GM18867 (cell line): ENCODE data around the gene BTNL3.
A peak's percentile ranks its signal among the peaks of the same experiment; 100 is the strongest.
"Not testable (repeated sequence)": the region's sequence is repeated elsewhere in the genome, so short reads cannot be mapped to it uniquely, and the experiment has no call there.

Experiments used
- ATAC-seq: cut with Tn5 transposase; IDR thresholded peaks from one replicate; pipeline ENCODE4 v1.9.1; 2021; ENCODE audit warnings: mild to moderate bottlenecking, moderate library complexity; ENCODE audit not compliant: unreplicated experiment

The BTNL3 gene, protein sequence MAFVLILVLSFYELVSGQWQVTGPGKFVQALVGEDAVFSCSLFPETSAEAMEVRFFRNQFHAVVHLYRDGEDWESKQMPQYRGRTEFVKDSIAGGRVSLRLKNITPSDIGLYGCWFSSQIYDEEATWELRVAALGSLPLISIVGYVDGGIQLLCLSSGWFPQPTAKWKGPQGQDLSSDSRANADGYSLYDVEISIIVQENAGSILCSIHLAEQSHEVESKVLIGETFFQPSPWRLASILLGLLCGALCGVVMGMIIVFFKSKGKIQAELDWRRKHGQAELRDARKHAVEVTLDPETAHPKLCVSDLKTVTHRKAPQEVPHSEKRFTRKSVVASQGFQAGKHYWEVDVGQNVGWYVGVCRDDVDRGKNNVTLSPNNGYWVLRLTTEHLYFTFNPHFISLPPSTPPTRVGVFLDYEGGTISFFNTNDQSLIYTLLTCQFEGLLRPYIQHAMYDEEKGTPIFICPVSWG

DNA sequence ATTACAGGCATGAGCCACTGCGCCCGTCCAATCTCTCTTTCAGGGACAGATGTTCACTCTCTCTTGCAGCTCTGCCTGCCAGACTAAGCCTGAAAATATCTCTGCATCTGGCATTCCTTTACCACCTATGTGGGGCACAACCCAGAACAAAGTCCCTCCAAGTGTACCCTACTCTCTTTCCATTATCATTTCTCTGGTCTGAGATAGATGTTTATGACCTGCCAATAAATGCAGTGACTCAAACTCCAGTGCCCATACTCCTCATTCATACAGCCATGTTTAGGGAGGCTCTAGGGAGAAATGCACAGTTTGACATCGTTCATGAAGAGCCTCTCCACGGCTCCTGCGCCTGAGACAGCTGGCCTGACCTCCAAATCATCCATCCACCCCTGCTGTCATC lies at the start of gene BTNL3:
TSS of gene BTNL3 (plus strand) at position 255 of the 400 bp plus-strand sequence. CDS start 183 bp downstream, outside the sequence.
- no peak for ATAC-seq

DNA sequence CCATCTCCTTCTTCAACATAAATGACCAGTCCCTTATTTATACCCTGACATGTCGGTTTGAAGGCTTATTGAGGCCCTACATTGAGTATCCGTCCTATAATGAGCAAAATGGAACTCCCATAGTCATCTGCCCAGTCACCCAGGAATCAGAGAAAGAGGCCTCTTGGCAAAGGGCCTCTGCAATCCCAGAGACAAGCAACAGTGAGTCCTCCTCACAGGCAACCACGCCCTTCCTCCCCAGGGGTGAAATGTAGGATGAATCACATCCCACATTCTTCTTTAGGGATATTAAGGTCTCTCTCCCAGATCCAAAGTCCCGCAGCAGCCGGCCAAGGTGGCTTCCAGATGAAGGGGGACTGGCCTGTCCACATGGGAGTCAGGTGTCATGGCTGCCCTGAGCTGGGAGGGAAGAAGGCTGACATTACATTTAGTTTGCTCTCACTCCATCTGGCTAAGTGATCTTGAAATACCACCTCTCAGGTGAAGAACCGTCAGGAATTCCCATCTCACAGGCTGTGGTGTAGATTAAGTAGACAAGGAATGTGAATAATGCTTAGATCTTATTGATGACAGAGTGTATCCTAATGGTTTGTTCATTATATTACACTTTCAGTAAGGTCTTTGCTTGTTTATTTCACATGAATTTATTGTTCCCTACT lies 38.2 kb upstream of the BTNL3 start:
- ATAC-seq: no peak

DNA sequence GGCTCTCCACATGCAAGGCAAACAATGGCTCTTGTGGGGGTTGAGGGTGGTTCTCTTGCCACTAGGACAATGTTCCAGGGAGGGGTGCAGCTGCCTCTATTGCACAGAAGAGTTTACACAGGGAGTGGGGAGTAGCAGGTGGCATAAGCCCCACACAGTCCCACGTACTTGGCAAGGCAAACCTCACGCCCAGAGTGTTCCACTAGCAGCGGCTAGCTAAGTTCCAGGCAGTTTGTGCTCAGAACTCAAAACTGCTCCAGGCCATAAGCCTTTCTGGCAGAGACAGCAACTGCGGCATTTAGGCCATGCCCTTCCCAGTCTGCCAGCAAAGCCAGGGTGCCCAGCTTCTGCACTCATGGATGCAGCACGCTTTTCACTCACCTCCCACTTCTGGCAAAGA lies 29.0 kb upstream of the BTNL3 start:
- ATAC-seq: no peak

DNA sequence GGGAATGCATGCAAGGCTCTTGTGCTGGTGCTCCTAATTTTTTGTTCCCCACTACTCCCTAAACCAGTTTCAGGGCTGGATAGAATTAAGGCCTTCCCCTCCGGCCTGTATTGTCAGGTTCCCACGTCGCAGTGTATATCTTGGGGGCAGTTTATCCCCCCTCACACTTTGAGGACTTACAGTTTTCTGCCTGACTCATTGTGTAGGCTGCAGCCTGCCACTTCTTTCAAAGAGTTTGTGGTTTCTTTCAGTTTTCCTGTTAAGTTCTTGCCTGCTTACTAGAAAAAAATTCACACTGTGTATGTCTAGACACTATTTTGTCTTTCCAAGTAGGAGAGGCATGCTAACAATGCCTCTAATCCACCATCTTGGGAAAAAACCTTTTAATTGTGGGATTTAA lies 28.4 kb upstream of the BTNL3 start:
- no peak for ATAC-seq

DNA sequence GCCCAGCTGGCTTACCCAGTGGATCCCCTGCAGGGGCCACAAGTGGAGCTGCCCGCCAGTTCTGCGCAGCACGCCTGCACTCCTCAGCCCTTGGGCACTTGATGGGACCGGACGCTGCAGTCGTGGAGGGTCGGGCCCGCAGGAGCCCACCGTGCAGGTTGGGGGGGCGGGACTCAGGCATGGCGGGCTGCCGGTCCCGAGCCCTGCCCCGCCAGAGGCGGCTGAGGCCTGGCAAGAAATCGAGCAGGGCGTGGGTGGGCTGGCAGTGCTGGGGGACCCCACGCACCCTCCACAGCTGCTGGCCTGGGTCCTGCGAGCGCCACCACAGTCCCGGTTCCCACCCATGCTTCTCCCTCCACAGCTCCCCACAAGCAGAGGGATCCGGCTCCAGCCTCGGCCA lies 19.2 kb upstream of the BTNL3 start:
- no peak for ATAC-seq

DNA sequence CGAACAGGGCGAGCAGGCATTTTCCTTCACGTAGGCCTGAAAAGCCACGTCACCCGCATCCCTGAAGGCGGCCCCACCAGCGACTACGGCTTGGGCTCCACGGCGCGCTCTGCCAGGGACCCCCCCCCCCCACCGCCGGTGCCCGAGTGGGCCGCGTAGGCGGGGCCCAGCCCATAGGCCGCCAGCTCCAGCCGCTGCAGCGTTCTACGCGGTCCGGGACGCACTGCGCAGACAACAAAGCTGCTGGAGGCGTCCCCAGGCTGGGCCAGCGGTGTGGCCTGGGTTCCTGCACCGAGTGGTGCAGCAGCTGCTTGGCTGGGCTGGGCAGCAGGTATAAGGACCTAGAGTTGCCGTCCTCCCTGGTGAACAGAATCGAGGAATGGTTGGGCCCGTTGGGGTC lies 18.3 kb upstream of the BTNL3 start:
- no peak for ATAC-seq

DNA sequence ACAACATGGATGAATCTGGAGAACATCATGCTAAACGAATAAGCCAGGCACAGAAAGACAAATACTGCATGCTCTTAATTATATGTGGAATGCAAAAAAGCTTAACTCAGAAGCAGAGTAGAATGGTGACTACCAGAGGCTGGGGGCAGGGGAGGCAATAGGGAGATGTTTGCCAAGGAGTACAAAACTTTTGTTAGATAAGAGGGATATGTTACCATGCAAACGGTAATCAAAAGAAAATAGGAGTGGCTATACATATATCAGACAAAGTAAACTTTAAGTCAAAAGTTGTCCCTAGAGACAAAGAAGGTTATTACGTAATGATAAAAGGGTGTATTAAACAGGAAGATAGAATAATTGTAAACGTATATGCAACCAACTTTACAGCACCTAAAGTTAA lies 17.8 kb upstream of the BTNL3 start:
- ATAC-seq: no peak

DNA sequence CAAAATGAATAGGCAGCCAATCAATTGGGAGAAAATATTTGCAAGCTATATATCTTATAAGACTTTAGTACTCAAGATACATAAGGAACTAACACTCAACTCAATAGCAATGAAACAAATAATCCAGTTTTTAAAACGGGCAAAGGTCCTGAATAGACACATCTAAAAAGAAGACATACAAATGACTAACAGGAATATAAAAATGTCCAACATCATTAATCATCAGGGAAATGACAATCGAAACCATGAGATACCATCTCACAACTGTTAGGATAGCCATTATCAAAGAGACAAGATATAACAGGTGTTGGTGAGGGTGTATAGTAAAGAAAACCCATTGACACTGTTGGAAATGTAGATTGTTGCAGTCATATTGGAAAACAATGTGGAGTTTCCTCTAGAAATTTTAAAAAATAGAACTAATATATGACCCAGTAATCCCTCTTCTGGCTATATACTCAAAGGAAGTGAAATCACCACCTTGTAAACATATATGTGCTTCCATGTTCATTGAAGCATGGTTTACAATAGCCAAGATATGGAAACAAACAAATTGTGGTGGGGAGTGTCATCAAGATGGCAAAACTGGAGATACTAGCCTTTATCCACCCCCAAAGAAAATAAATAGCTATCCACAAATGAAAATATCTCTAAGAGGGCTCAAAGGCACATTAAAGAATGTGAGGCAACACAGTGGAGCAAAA lies 13.9 kb upstream of the BTNL3 start:
- ATAC-seq: peak; percentile 9

DNA sequence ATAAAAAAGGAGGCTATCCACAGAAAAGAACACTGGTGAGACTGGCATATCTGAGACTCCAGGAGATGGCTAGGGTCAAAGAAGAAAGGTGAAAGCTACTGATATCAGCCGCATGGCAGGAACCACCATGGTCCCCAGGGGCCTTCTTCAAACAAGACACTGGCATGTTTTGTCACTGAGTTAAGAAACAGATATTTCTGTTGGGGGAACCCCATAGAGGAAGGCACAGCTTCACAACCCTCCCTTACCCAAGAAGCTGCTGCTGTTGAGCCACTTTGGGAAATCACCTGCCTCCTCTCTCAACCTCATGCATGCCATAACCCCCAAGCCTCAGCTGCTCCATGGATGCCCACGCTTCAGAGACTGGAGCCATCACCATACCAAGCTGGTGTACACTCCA lies 13.3 kb upstream of the BTNL3 start:
- ATAC-seq: peak; percentile 92

DNA sequence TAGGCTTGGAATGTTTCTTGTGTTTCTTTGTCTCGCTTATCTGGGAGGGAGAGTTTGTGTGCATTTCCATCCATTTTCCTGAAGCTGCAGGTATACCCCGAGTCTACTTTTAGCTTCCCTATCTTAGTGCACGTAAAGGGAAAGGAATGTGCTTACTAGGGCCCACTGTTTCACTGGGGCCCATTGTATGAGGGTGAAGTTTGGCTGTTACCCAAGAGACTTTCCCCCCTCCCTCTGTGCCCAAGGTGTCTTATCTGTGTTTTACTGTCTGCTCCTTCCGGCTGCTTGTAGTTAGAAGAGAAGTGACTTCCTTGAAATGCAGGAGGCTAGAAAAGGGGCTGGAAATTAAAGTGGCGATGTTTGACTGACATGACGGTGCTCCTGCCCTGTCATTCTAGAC lies 12.1 kb upstream of the BTNL3 start:
- no peak for ATAC-seq

DNA sequence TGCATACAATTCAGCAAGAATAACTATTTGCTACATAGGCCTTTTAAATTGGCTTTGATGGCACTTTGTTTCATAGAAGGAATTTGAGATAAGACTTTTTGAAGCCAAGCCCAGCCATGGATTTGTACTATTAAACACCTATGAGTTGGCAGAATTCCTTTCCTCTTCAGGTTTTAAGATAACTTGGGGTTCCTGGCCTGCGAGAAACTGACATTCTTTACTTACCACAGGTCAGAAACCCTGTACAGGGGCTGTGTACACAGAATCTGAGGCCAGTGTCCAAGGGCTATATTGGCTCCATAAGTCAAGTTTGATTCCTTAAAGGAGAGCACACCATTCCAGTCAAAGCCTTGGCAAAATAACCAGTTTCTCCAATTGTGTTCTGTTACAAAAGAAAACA lies 10.8 kb upstream of the BTNL3 start:
- no peak for ATAC-seq

DNA sequence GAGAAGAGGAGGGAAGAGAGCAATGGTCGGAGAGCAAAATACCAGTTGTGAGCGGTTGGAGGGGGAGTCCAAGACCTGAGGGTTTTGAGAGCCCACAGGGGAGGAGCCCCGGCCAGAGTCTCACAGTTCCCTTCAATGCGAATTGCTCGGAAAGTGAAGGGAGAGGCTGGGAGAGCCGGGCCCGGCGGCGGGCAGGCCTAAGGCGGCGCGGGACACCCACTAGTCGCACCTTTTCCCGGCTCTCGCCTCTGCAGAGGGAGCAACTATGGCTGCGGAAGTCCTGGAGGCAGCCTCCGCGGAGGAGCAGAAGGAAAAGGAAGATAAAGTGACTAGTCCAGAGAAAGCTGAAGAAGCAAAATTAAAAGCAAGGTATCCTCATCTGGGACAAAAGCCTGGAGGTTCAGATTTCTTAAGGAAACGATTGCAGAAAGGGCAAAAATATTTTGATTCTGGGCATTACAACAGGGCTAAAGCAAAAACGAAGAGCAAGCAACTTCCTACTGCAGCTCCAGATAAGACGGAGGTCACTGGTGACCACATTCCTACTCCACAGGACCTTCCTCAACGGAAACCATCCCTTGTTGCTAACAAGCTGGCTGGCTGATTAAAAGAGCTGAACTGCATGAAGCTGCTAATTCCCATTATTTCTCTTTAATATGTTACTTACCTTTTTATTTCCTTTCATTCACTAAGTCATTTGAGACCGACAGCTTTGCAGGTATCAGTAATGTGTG lies 6.5 kb upstream of the BTNL3 start:
- no peak for ATAC-seq

DNA sequence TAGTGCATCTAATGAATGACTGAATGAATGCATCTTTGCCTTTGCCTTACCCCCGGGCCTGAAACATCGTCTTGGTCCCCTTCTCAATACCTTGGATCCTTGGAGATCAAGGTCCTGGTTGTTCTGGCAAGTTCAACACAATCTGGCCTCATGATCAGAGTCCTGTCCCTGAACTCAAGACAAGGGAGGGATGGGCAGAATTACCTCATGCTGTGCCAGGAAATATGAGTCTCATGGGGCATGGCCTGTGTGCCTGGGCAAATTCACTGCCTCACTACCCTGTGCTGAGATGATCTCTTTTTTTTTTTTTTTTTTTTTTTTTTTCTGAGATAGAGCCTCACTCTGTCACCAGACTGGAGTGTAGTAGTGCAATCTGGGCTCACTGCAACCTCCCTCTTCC lies 630 bp upstream of the BTNL3 start:
- no peak for ATAC-seq

DNA sequence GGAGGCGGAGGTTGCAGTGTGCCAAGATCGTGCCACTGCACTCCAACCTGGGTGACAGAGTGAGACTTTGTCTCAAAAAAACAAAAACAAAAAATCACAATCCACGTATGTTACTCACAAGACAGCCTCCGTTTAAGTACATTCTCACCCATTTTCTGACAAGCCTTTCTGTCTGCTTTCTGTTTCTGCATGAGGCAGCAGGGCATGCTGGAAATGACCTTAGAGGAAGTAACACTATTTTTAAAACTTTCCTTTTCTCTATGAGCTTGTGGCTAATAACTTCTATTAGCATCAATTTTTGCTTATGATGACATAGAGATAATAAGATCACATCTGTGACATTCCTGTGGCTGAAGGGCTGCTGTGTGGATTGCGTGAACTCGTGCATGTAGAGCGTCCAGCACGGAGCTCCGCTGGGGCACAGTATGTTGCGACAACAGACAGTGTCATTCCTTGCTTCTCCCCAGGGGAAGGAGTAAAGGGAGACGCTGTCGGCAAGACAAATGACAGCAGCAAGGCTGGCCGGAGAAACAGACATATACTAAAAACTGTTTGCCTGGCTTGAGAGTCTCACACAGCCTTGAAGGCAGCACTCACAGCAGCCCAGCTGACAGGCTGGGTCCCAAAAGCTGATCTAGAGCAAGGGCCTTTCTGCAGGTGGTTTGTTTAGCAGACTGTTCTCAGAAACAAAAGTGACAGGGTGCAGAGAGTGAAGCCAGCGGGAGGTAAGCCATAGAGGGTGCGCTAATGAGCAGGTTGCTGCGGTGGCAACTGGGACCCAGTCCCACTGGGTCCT lies 1.6 kb downstream of the BTNL3 start:
- ATAC-seq: peak; percentile 77

DNA sequence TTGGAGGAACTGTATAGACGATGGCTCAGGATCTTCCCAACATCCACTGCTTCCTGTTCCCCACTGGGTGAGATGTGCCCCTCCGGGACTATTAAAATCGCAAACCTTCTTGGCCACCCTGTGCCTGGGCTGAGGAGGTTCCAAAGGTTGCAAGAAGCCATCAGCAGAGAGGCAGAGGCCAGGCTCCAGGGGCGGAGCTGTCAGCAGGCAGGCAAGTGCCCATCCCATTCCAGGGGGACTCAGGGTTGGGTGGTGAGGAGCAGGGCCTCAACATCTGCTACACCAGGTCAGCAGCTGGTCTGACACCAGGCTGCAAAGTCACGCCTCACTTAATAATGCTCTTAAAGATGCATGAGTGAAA lies 2.2 kb downstream of the BTNL3 start:
- peak; percentile 28 for ATAC-seq

DNA sequence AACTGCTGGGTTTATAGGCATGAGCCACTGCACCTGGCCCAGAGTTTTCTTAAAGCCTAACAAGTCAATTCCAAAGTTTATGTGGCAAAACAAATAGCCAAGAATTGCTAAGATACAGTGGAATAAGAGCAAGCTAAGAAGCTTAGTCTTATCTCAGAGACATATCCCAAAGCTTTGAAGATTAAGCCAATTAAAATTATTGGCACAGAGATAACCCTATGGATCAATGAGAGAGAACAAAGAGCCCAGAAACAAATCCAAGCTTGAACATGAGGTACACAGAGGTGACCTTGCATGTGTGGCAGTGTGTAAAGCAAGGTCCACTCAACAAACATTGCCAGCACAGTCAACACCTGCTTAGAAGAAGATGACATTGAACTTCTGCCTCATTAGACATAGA lies 13.3 kb downstream of the BTNL3 start:
- no peak for ATAC-seq

DNA sequence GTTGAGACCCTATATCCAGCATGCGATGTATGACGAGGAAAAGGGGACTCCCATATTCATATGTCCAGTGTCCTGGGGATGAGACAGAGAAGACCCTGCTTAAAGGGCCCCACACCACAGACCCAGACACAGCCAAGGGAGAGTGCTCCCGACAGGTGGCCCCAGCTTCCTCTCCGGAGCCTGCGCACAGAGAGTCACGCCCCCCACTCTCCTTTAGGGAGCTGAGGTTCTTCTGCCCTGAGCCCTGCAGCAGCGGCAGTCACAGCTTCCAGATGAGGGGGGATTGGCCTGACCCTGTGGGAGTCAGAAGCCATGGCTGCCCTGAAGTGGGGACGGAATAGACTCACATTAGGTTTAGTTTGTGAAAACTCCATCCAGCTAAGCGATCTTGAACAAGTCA lies 17.1 kb downstream of the BTNL3 start:
- no peak for ATAC-seq

DNA sequence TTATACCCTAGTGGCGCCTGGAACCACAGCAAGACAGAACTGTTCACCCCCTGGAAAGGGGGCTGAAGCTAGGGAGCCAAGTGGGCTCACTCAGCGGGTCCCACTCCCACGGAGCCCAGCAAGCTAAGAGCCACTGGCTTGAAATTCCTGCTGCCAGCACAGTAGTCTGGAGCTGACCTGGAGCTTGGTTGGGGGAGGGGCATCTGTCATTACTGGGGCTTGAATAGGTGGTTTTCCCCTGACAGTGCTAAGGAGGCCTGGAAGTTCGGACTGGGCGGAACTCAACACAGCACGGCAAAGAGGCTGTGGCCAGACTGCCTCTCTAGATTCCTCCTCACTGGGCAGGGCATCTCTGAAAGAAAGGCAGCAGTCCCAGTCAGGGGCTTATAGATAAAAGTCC lies 19.5 kb downstream of the BTNL3 start:
- ATAC-seq: no peak

DNA sequence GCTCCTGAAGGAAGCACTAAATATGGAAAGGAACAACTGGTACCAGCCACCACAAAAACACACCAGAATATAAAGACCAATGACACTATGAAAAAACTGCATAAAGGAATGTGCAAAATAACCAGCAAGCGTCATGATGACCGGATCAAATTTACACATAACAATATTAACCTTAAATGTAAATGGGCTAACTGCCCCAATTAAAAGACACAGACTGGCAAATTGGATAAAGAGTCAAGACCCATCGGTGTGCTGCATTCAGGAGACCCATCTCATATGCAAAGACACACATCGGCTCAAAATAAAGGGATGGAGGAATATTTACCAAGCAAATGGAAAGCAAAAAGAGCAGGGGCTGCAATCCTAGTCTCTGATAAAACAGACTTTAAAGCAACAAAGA lies 21.4 kb downstream of the BTNL3 start:
- ATAC-seq: not testable (repeated sequence)

DNA sequence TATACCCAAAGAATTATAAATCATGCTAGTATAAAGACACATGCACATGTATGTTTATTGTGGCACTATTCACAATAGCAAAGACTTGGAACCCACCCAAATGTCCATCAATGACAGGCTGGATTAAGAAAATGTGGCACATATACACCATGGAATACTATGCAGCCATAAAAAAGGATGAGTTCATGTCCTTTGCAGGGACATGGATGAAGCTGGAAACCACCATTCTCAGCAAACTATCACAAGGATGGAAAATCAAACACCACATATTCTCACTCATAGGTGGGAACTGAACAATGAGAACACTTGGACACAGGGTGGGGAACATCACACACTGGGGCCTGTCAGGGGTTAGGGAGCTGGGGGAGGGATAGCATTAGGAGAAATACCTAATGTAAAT lies 26.0 kb downstream of the BTNL3 start:
- not testable (repeated sequence) for ATAC-seq
